HCT116 (cell line): ENCODE data around the gene BAX. TPM values are rescaled to one million over a fixed set of nuclear protein-coding genes. Genes with fewer than 3 reads are reported as not detected.

ENCODE experiments used
- ATAC-seq: fragments of 200-7000 bp; cut with Tn5 transposase; 2 replicates; pipeline ENCODE4 v1.9.1; 2020; ENCODE audit warnings: mild to moderate bottlenecking, moderate library complexity
- BruUV-seq: library from RNA; stranded (reverse); fragments of 400-500 nt; replicated peaks from 2 replicates; lab custom pipeline; 2021; lab: Mats Ljungman, UMichigan
- CTCF ChIA-PET: fragments of 300-600 bp; sonication (Branson Sonifier 250); formaldehyde crosslinking; loops from one replicate; lab custom pipeline; 2021; ENCODE audit warnings: antibody characterized with exemption; lab: Charles Lee
- POLR2A ChIA-PET: fragments of 300-600, 350-600 bp; sonication (Branson Sonifier 250); formaldehyde crosslinking; loops from one replicate; lab custom pipeline; 2021; ENCODE audit warnings: antibody characterized with exemption; lab: Charles Lee
- RAD21 ChIA-PET, 2 experiments: fragments of 300-600 bp; sonication (Branson Sonifier 250); formaldehyde crosslinking; loops; one replicate each; lab custom pipeline; 2023; ENCODE audit warnings: low total read pairs in 2 of 2; ENCODE audit not compliant: uncharacterized antibody in 2 of 2, unreplicated experiment in 2 of 2, low non-redundant PET in 1 of 2; lab: Charles Lee
- DNase-seq: peaks from one replicate; pipeline ENCODE4 v3.0.0-alpha.2; 2010; ENCODE audit warnings: low read depth, low spot score
- H2AFZ ChIP-seq: fragments of 200-600 bp; shearing (Covaris generic), sonication (generic); 2 replicates; pipeline ENCODE4 v1.6.1; 2017; ENCODE audit warnings: low read depth, mixed run types, mixed read lengths, antibody characterized with exemption, low read length; ENCODE audit not compliant: poor library complexity, severe bottlenecking
- H3K27ac ChIP-seq: 2 replicates; pipeline ENCODE4 v1.5.1; 2012; ENCODE audit warnings: low read depth, low read length
- H3K27me3 ChIP-seq: fragments of 200-600 bp; sonication (generic); 2 replicates; pipeline ENCODE4 v1.6.1; 2016; ENCODE audit warnings: mixed run types, low read length, mixed read lengths; ENCODE audit not compliant: insufficient read depth
- H3K36me3 ChIP-seq, 2 experiments: fragments of 200-500 bp in 1 of 2; fragments of 200-600 bp in 1 of 2; sonication (Bioruptor generic) in 1 of 2; sonication (generic) in 1 of 2; 2 replicates each; pipeline versions ENCODE4 v1.5.1 to v1.6.1; 2014 to 2016; ENCODE audit warnings: low read length in 2 of 2, inconsistent platforms in 1 of 2, mixed read lengths in 1 of 2, mixed run types in 1 of 2; ENCODE audit not compliant: insufficient read depth in 2 of 2, control insufficient read depth in 1 of 2
- H3K4me1 ChIP-seq, 2 experiments: fragments of 200-600 bp in 1 of 2; sonication (generic) in 1 of 2; 2 replicates each; pipeline versions ENCODE4 v1.5.1 to v1.6.1; 2012 to 2017; ENCODE audit warnings: low read length in 2 of 2, inconsistent platforms in 1 of 2, mild to moderate bottlenecking in 1 of 2, mixed read lengths in 1 of 2, mixed run types in 1 of 2, moderate library complexity in 1 of 2; ENCODE audit not compliant: insufficient read depth in 2 of 2, control insufficient read depth in 1 of 2
- H3K4me2 ChIP-seq: fragments of 200-600 bp; sonication (generic); 2 replicates; pipeline ENCODE4 v1.6.1; 2017; ENCODE audit warnings: mixed run types, low read length, mixed read lengths
- H3K4me3 ChIP-seq, 2 experiments: fragments of 200-600 bp in 1 of 2; sonication (generic) in 1 of 2; replicated peaks in 1 of 2; 2 replicates each; pipeline ENCODE4 v1.5.1; 2011 to 2016; ENCODE audit warnings: low read length in 2 of 2, control low read depth in 1 of 2, low read depth in 1 of 2, mild to moderate bottlenecking in 1 of 2, mixed read lengths in 1 of 2, mixed run types in 1 of 2
- H3K79me2 ChIP-seq: fragments of 200-600 bp; sonication (generic); 2 replicates; pipeline ENCODE4 v1.6.1; 2017; ENCODE audit warnings: mild to moderate bottlenecking, mixed run types, low read length, moderate library complexity, mixed read lengths; ENCODE audit not compliant: insufficient read depth
- H3K9ac ChIP-seq: fragments of 200-600 bp; sonication (generic); 2 replicates; pipeline ENCODE4 v1.6.1; 2016; ENCODE audit warnings: low read length, mixed read lengths
- H3K9me2 ChIP-seq: fragments of 200-600 bp; sonication (generic), shearing (Covaris generic); 2 replicates; pipeline ENCODE4 v1.6.1; 2017; ENCODE audit warnings: mixed run types, mild to moderate bottlenecking, moderate library complexity; ENCODE audit not compliant: insufficient read depth
- H3K9me3 ChIP-seq, 2 experiments: fragments of 200-500 bp in 1 of 2; fragments of 200-600 bp in 1 of 2; sonication (Bioruptor generic) in 1 of 2; sonication (generic) in 1 of 2; 2 replicates each; pipeline ENCODE4 v1.6.1; 2014 to 2017; ENCODE audit warnings: low read length in 2 of 2, mixed read lengths in 2 of 2, inconsistent platforms in 1 of 2, low read depth in 1 of 2, mild to moderate bottlenecking in 1 of 2, mixed run types in 1 of 2, moderate library complexity in 1 of 2; ENCODE audit not compliant: control insufficient read depth in 1 of 2, insufficient read depth in 1 of 2
- H4K20me1 ChIP-seq: fragments of 200-600 bp; sonication (generic), shearing (Covaris generic); 2 replicates; pipeline ENCODE4 v1.6.1; 2017; ENCODE audit warnings: mixed run types, mild to moderate bottlenecking, moderate library complexity; ENCODE audit not compliant: insufficient read depth
- CEBPB ChIP-seq: IDR thresholded peaks from 2 replicates; pipeline ENCODE4 v1.6.1; 2012; ENCODE audit warnings: low read depth
- EGR1 ChIP-seq: IDR thresholded peaks from 2 replicates; pipeline ENCODE4 v1.6.1; 2012; ENCODE audit warnings: low read depth
- ELF1 ChIP-seq: IDR thresholded peaks from 2 replicates; pipeline ENCODE4 v1.6.1; 2012; ENCODE audit warnings: low read depth, borderline replicate concordance
- EZH2 ChIP-seq: fragments of 200-600 bp; sonication (generic); IDR thresholded peaks from 2 replicates; pipeline ENCODE4 v1.6.1; 2017; ENCODE audit warnings: antibody characterized with exemption, mixed run types
- EZH2phosphoT487 ChIP-seq: fragments of 200-600 bp; IDR thresholded peaks from 2 replicates; pipeline ENCODE4 v1.6.1; 2018; ENCODE audit warnings: antibody characterized with exemption, borderline replicate concordance
- POLR2AphosphoS5 ChIP-seq: IDR thresholded peaks from 2 replicates; pipeline ENCODE4 v1.6.1; 2011; ENCODE audit warnings: mild to moderate bottlenecking, low read depth, low read length, moderate library complexity
- RAD21 ChIP-seq: IDR thresholded peaks from 2 replicates; pipeline ENCODE4 v1.6.1; 2012; ENCODE audit warnings: low read depth, mild to moderate bottlenecking
- SIN3A ChIP-seq: IDR thresholded peaks from 2 replicates; pipeline ENCODE4 v1.6.1; 2012; ENCODE audit warnings: low read depth
- SRF ChIP-seq: IDR thresholded peaks from 2 replicates; pipeline ENCODE4 v1.6.1; 2012; ENCODE audit warnings: low read depth
- TCF7L2 ChIP-seq: IDR thresholded peaks from 2 replicates; pipeline ENCODE4 v1.7.0; 2011; ENCODE audit warnings: borderline replicate concordance, inconsistent platforms; ENCODE audit not compliant: insufficient read depth, insufficient read length; ENCODE audit errors: extremely low read depth
- ZFX ChIP-seq: fragments of 450-650 bp; IDR thresholded peaks from 2 replicates; pipeline ENCODE4 v1.6.1; 2017
- ZNF274 ChIP-seq: fragments of 200-500 bp; sonication (Bioruptor generic); IDR thresholded peaks from 2 replicates; pipeline ENCODE4 v1.6.1; 2014; ENCODE audit warnings: mild to moderate bottlenecking, low read depth, low read length, inconsistent platforms
- intact Hi-C: fragments of 100-400 bp; cut with micrococcal nuclease; formaldehyde crosslinking; loops from 2 replicates; pipeline ENCODE4 v1.10.0; 2022
- total RNA-seq: library from RNA; stranded (reverse); gene quantifications from one replicate; pipeline ENCODE4 v1.2.1, GENCODE V29; 2021; ENCODE audit not compliant: unreplicated experiment
- TF ChIP-seq, protein P1 (sequence below), 3 experiments: fragments of 200-600 bp in 1 of 3; sonication (generic) in 1 of 3; IDR thresholded peaks in 2 of 3; conservative IDR thresholded peaks in 1 of 3; 2 replicates each; pipeline ENCODE4 v1.5.1; 2012 to 2017; ENCODE audit warnings: low read depth in 2 of 3, low read length in 2 of 3, antibody characterized with exemption in 1 of 3, borderline replicate concordance in 1 of 3, control low read depth in 1 of 3, mild to moderate bottlenecking in 1 of 3, mixed read lengths in 1 of 3, mixed run types in 1 of 3, moderate library complexity in 1 of 3; ENCODE audit not compliant: insufficient read depth in 1 of 3
- TF ChIP-seq, protein P2 (sequence below): IDR thresholded peaks from 2 replicates; pipeline ENCODE4 v1.6.1; 2012; ENCODE audit warnings: low read depth
- TF ChIP-seq, protein P3 (sequence below): IDR thresholded peaks from 2 replicates; pipeline ENCODE4 v1.6.1; 2012
- TF ChIP-seq, protein P4 (sequence below): IDR thresholded peaks from 2 replicates; pipeline ENCODE4 v1.6.1; 2011; ENCODE audit warnings: mild to moderate bottlenecking, low read length, moderate library complexity; ENCODE audit not compliant: insufficient replicate concordance; ENCODE audit errors: extremely low read depth

The BAX gene
- total RNA-seq, 1 experiment from 2014 or later = 96.4 TPM

DNA sequence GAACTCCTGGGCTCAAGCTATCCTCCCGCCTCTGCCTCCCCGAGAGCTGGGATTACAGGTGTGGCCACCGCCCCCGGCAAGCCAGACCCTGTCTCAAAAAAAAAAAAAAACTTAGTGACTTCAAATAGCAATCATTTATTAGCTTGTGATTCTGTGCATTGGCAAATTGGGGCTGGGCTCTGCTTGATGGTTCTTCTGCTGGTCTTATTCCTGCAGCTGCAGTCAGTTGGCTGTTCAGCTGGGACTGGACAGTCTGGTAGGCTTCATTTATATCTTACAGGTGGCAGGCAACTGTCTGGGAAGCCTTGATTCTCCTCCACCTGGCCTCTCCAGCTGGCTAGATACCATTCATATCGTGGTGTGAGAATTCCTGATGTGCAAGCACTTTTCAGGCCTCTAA, 13.8 kb upstream of the BAX start (continued):
- TF ChIP-seq ZNF274 (no peak), TCF7L2 (no peak), ELF1 (no peak)

DNA sequence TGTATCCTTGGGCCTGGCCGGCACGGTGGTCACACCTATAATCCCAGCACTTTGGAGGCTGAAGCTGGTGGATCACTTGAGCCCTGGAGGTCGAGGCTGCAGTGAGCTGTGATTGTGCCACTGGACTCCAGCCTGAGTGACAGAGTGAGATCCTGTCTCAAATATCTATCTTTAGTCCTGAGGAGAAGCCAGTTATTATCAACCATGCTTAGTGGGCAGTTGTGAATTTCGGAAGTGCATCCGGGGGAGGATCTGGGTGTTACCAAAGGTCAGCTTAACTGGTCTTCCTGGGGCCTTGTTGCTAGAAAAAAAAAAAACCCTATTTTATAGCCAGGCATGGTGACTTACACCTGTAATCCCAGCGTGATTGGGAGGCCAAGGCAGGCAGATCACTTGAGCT, 11.6 kb upstream of the BAX start:
- intact Hi-C loops = no loop called here
- POLR2A ChIA-PET = no interaction called here
- Histone ChIP-seq H3K27me3 (no peaks in the 10 kb centered on the region), H3K27ac (no peak overlapping the region), H3K9me2 (no peaks in the 10 kb centered on the region), H3K9me3 (no peaks in the 10 kb centered on the region), H3K36me3 (peaks cover 0 to 7% of the 10 kb centered on the region in 2 experiments; a peak in 1 of 4 replicates), H3K4me3 (no peak overlapping the region), H3K9ac (no peak overlapping the region), H2AFZ (no peak overlapping the region), H4K20me1 (no peaks in the 10 kb centered on the region), H3K4me1 (no peaks in the 10 kb centered on the region), H3K4me2 (no peak overlapping the region), H3K79me2 (no peaks in the 10 kb centered on the region)
- TF ChIP-seq EGR1 (no peak), EZH2 (no peak), RAD21 (no peak), CEBPB (no peak), SIN3A (no peak), EZH2phosphoT487 (no peak), SRF (no peak), POLR2AphosphoS5 (no peak), ZFX (no peak), TCF7L2 (no peak)
- TF ChIP-seq, protein P1, sequence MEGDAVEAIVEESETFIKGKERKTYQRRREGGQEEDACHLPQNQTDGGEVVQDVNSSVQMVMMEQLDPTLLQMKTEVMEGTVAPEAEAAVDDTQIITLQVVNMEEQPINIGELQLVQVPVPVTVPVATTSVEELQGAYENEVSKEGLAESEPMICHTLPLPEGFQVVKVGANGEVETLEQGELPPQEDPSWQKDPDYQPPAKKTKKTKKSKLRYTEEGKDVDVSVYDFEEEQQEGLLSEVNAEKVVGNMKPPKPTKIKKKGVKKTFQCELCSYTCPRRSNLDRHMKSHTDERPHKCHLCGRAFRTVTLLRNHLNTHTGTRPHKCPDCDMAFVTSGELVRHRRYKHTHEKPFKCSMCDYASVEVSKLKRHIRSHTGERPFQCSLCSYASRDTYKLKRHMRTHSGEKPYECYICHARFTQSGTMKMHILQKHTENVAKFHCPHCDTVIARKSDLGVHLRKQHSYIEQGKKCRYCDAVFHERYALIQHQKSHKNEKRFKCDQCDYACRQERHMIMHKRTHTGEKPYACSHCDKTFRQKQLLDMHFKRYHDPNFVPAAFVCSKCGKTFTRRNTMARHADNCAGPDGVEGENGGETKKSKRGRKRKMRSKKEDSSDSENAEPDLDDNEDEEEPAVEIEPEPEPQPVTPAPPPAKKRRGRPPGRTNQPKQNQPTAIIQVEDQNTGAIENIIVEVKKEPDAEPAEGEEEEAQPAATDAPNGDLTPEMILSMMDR (IDR thresholded peaks at IDR 0.05 in 2 of 3, conservative IDR thresholded peaks at IDR 0.05 in 1 of 3; ENCODE audit: borderline replicate concordance in 1 of 3, insufficient read depth in 1 of 3, low read depth in 2 of 3, low read length in 2 of 3) = no peak
- TF ChIP-seq, protein P2, sequence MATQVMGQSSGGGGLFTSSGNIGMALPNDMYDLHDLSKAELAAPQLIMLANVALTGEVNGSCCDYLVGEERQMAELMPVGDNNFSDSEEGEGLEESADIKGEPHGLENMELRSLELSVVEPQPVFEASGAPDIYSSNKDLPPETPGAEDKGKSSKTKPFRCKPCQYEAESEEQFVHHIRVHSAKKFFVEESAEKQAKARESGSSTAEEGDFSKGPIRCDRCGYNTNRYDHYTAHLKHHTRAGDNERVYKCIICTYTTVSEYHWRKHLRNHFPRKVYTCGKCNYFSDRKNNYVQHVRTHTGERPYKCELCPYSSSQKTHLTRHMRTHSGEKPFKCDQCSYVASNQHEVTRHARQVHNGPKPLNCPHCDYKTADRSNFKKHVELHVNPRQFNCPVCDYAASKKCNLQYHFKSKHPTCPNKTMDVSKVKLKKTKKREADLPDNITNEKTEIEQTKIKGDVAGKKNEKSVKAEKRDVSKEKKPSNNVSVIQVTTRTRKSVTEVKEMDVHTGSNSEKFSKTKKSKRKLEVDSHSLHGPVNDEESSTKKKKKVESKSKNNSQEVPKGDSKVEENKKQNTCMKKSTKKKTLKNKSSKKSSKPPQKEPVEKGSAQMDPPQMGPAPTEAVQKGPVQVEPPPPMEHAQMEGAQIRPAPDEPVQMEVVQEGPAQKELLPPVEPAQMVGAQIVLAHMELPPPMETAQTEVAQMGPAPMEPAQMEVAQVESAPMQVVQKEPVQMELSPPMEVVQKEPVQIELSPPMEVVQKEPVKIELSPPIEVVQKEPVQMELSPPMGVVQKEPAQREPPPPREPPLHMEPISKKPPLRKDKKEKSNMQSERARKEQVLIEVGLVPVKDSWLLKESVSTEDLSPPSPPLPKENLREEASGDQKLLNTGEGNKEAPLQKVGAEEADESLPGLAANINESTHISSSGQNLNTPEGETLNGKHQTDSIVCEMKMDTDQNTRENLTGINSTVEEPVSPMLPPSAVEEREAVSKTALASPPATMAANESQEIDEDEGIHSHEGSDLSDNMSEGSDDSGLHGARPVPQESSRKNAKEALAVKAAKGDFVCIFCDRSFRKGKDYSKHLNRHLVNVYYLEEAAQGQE = no peak
- TF ChIP-seq, protein P3, sequence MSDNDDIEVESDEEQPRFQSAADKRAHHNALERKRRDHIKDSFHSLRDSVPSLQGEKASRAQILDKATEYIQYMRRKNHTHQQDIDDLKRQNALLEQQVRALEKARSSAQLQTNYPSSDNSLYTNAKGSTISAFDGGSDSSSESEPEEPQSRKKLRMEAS = no peak
- TF ChIP-seq, protein P4, sequence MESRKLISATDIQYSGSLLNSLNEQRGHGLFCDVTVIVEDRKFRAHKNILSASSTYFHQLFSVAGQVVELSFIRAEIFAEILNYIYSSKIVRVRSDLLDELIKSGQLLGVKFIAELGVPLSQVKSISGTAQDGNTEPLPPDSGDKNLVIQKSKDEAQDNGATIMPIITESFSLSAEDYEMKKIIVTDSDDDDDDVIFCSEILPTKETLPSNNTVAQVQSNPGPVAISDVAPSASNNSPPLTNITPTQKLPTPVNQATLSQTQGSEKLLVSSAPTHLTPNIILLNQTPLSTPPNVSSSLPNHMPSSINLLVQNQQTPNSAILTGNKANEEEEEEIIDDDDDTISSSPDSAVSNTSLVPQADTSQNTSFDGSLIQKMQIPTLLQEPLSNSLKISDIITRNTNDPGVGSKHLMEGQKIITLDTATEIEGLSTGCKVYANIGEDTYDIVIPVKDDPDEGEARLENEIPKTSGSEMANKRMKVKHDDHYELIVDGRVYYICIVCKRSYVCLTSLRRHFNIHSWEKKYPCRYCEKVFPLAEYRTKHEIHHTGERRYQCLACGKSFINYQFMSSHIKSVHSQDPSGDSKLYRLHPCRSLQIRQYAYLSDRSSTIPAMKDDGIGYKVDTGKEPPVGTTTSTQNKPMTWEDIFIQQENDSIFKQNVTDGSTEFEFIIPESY = no peak
- no peak for ATAC-seq
- DNase-seq = no peak
- RAD21 ChIA-PET = no interaction called here
- BruUV-seq = no TSS peak
- CTCF ChIA-PET = no interaction called here
